ENCODE measurements around the gene CENPVL3. TPM values are rescaled to one million over a fixed set of nuclear protein-coding genes. Genes with fewer than 3 reads are reported as not detected.

The CENPVL3 gene
- total RNA-seq, 4 donors from 2014 or later: not detected

GRCh38 chrX:51614353-51615012 lies 4.2 kb downstream of the CENPVL3 start:
- intact Hi-C loops (cut with DNase I; ENCODE audit: low total_unique reads) (no loop called here), in situ Hi-C loops (cut with MboI; ENCODE audit: low sequenced_read_pairs in 4 of 4) (loop anchor here in 1 of 4 donors (25.0 kb wide), 1 partner anchor 248 kb away; no protein-coding TSS in a partner anchor)
- H3K27ac ChIP-seq: no peak overlapping the region
- no peaks in the 10 kb centered on the region for H3K4me1 ChIP-seq
- DNase-seq (no peak), ATAC-seq (no peak)
- H3K9me3 ChIP-seq: no peaks in the 10 kb centered on the region
- peaks cover 0 to 20% (median 16%) of the 10 kb centered on the region in 3 donors for H3K27me3 ChIP-seq
- TF ChIP-seq CTCF (IDR thresholded peaks at IDR 0.05 in 4 of 5, conservative IDR thresholded peaks at IDR 0.05 in 1 of 5) (peak in 3 of 5 experiments; percentile 28 to 37 (median 31)), POLR2A (IDR thresholded peaks at IDR 0.05) (no peak)
- H3K4me3 ChIP-seq: no peak overlapping the region
- no peaks in the 10 kb centered on the region for H3K36me3 ChIP-seq

- TF ChIP-seq POLR2A (IDR thresholded peaks at IDR 0.05) (no peak), CTCF (IDR thresholded peaks at IDR 0.05 in 4 of 5, conservative IDR thresholded peaks at IDR 0.05 in 1 of 5) (no peak)
Observed at GRCh38 chrX:51608766-51609165, 9.9 kb downstream of the CENPVL3 start.

GRCh38 chrX:51608126-51608525 lies 10.6 kb downstream of the CENPVL3 start:
- Histone ChIP-seq H3K36me3 (no peaks in the 10 kb centered on the region), H3K27ac (no peak overlapping the region), H3K4me1 (no peaks in the 10 kb centered on the region), H3K27me3 (peaks cover 0 to 10% (median 1%) of the 10 kb centered on the region in 3 donors), H3K4me3 (no peak overlapping the region), H3K9me3 (no peaks in the 10 kb centered on the region)
- in situ Hi-C loops (cut with MboI; ENCODE audit: low sequenced_read_pairs in 4 of 4) (loop anchor here in 1 of 4 donors (25.0 kb wide), 1 partner anchor 254 kb away; no protein-coding TSS in a partner anchor), intact Hi-C loops (cut with DNase I; ENCODE audit: low total_unique reads) (no loop called here)
- no peak for TF ChIP-seq POLR2A (IDR thresholded peaks at IDR 0.05)
- no peak for TF ChIP-seq CTCF (IDR thresholded peaks at IDR 0.05 in 4 of 5, conservative IDR thresholded peaks at IDR 0.05 in 1 of 5)
- ATAC-seq: no peak
- no peak for DNase-seq

More at GRCh38 chrX:51608766-51609165, 9.9 kb downstream of the CENPVL3 start:
- in situ Hi-C loops (cut with MboI; ENCODE audit: low sequenced_read_pairs in 4 of 4) (loop anchor here in 1 of 4 donors (25.0 kb wide), 1 partner anchor 254 kb away; no protein-coding TSS in a partner anchor), intact Hi-C loops (cut with DNase I; ENCODE audit: low total_unique reads) (no loop called here)
- Histone ChIP-seq H3K4me1 (no peaks in the 10 kb centered on the region), H3K27ac (no peak overlapping the region), H3K9me3 (no peaks in the 10 kb centered on the region), H3K36me3 (no peaks in the 10 kb centered on the region), H3K4me3 (no peak overlapping the region), H3K27me3 (peaks cover 0 to 13% (median 0%) of the 10 kb centered on the region in 3 donors)
- no peak for ATAC-seq
- no peak for DNase-seq

- Histone ChIP-seq H3K4me1 (no peaks in the 10 kb centered on the region), H3K9me3 (no peaks in the 10 kb centered on the region), H3K36me3 (no peaks in the 10 kb centered on the region), H3K27ac (no peak overlapping the region), H3K27me3 (peaks cover 0 to 5% (median 4%) of the 10 kb centered on the region in 3 donors), H3K4me3 (no peak overlapping the region)
- TF ChIP-seq CTCF (IDR thresholded peaks at IDR 0.05 in 4 of 5, conservative IDR thresholded peaks at IDR 0.05 in 1 of 5): no peak
- no peak for TF ChIP-seq POLR2A (IDR thresholded peaks at IDR 0.05)
- ATAC-seq (no peak), DNase-seq (no peak)
- intact Hi-C loops (cut with DNase I; ENCODE audit: low total_unique reads): no loop called here
- in situ Hi-C loops (cut with MboI; ENCODE audit: low sequenced_read_pairs in 4 of 4): loop anchor here in 1 of 4 donors (25.0 kb wide), 1 partner anchor 256 kb away; no protein-coding TSS in a partner anchor
Observed at GRCh38 chrX:51606446-51606845, 12.3 kb downstream of the CENPVL3 start.

Measured in gastrocnemius medialis (tissue), 4 donors.